ENCODE data around the gene PLEK.
"Not testable (repeated sequence)": the region's sequence is repeated elsewhere in the genome, so short reads cannot be mapped to it uniquely, and the experiment has no call there.

PLEK gene

GRCh38 chr2:68386365-68386764 is 21.3 kb downstream of the PLEK start:
- DNase-seq = no peak

GRCh38 chr2:68387408-68388350 is 22.6 kb downstream of the PLEK start:
- peak; percentile 15 for DNase-seq

- no peak for DNase-seq
These were observed 23.3 kb downstream of the PLEK start for GRCh38 chr2:68388358-68388757.

- no peak for DNase-seq
These were observed 23.7 kb downstream of the PLEK start for GRCh38 chr2:68388772-68389171.

GRCh38 chr2:68390114-68390513 is 25.0 kb downstream of the PLEK start:
- no peak for DNase-seq

- DNase-seq = no peak
These were observed 25.5 kb downstream of the PLEK start for GRCh38 chr2:68390586-68390985.

- DNase-seq = no peak
These were observed 26.0 kb downstream of the PLEK start for GRCh38 chr2:68391099-68391498.

GRCh38 chr2:68391869-68392268 is 26.8 kb downstream of the PLEK start:
- no peak for DNase-seq

GRCh38 chr2:68396093-68396492 is 31.0 kb downstream of the PLEK start:
- no peak for DNase-seq

GRCh38 chr2:68397704-68398263 is 32.7 kb downstream of the PLEK start:
- DNase-seq = not testable (repeated sequence)

- no peak for DNase-seq
These were observed 38.1 kb downstream of the PLEK start for GRCh38 chr2:68403199-68403644.

- DNase-seq = no peak
These were observed 39.1 kb downstream of the PLEK start for GRCh38 chr2:68404164-68404563.

GRCh38 chr2:68404893-68405799 is 40.1 kb downstream of the PLEK start:
- DNase-seq = no peak

GRCh38 chr2:68411397-68412126 is 46.5 kb downstream of the PLEK start:
- no peak for DNase-seq

GRCh38 chr2:68412127-68412819 is 47.2 kb downstream of the PLEK start:
- no peak for DNase-seq

- DNase-seq = no peak
These were observed 48.4 kb downstream of the PLEK start for GRCh38 chr2:68413466-68413865.

GRCh38 chr2:68414452-68414851 is 49.4 kb downstream of the PLEK start:
- DNase-seq = no peak

GRCh38 chr2:68414876-68415275 is 49.8 kb downstream of the PLEK start:
- DNase-seq = no peak

- DNase-seq = no peak
These were observed 50.4 kb downstream of the PLEK start for GRCh38 chr2:68415521-68415920.

GRCh38 chr2:68416081-68416675 is 51.1 kb downstream of the PLEK start:
- DNase-seq = no peak

GRCh38 chr2:68417926-68418325 is 52.8 kb downstream of the PLEK start:
- no peak for DNase-seq
